PC-9 (cell line): ENCODE results near the gene C20orf204.

Experiments used
- EZH2 ChIP-seq: fragments of 200-600 bp; sonication (generic); IDR thresholded peaks from 2 replicates; pipeline ENCODE4 v1.8.0; 2017; ENCODE audit warnings: antibody characterized with exemption, low read depth
- TF ChIP-seq, protein P1 (sequence below): fragments of 200-600 bp; sonication (generic); conservative IDR thresholded peaks from 2 replicates; pipeline ENCODE4 v1.6.1; 2017; ENCODE audit warnings: mixed run types, antibody characterized with exemption, mild to moderate bottlenecking, moderate library complexity

GRCh38 chr20:64055893-64056638 lies 20.1 kb downstream of the C20orf204 start:
- TF ChIP-seq, protein P1, sequence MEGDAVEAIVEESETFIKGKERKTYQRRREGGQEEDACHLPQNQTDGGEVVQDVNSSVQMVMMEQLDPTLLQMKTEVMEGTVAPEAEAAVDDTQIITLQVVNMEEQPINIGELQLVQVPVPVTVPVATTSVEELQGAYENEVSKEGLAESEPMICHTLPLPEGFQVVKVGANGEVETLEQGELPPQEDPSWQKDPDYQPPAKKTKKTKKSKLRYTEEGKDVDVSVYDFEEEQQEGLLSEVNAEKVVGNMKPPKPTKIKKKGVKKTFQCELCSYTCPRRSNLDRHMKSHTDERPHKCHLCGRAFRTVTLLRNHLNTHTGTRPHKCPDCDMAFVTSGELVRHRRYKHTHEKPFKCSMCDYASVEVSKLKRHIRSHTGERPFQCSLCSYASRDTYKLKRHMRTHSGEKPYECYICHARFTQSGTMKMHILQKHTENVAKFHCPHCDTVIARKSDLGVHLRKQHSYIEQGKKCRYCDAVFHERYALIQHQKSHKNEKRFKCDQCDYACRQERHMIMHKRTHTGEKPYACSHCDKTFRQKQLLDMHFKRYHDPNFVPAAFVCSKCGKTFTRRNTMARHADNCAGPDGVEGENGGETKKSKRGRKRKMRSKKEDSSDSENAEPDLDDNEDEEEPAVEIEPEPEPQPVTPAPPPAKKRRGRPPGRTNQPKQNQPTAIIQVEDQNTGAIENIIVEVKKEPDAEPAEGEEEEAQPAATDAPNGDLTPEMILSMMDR, result no peak
- no peak for TF ChIP-seq EZH2
